HCT116 (cell line): Measurements from ENCODE around the gene ITIH1. TPM values are rescaled to one million over a fixed set of nuclear protein-coding genes. Genes with fewer than 3 reads are reported as not detected.
A peak's percentile ranks its signal among the peaks of the same experiment; 100 is the strongest.

Source experiments
- ATAC-seq: fragments of 200-7000 bp; cut with Tn5 transposase; 2 replicates; pipeline ENCODE4 v1.9.1; 2020; ENCODE audit warnings: mild to moderate bottlenecking, moderate library complexity
- BruUV-seq: library from RNA; stranded (reverse); fragments of 400-500 nt; replicated peaks from 2 replicates; lab custom pipeline; 2021; lab: Mats Ljungman, UMichigan
- CTCF ChIA-PET: fragments of 300-600 bp; sonication (Branson Sonifier 250); formaldehyde crosslinking; loops from one replicate; lab custom pipeline; 2021; ENCODE audit warnings: antibody characterized with exemption; lab: Charles Lee
- POLR2A ChIA-PET: fragments of 300-600, 350-600 bp; sonication (Branson Sonifier 250); formaldehyde crosslinking; loops from one replicate; lab custom pipeline; 2021; ENCODE audit warnings: antibody characterized with exemption; lab: Charles Lee
- RAD21 ChIA-PET, 2 experiments: fragments of 300-600 bp; sonication (Branson Sonifier 250); formaldehyde crosslinking; loops; one replicate each; lab custom pipeline; 2023; ENCODE audit warnings: low total read pairs in 2 of 2; ENCODE audit not compliant: uncharacterized antibody in 2 of 2, unreplicated experiment in 2 of 2, low non-redundant PET in 1 of 2; lab: Charles Lee
- DNase-seq: peaks from one replicate; pipeline ENCODE4 v3.0.0-alpha.2; 2010; ENCODE audit warnings: low read depth, low spot score
- H2AFZ ChIP-seq: fragments of 200-600 bp; shearing (Covaris generic), sonication (generic); 2 replicates; pipeline ENCODE4 v1.6.1; 2017; ENCODE audit warnings: low read depth, mixed run types, mixed read lengths, antibody characterized with exemption, low read length; ENCODE audit not compliant: poor library complexity, severe bottlenecking
- H3K27ac ChIP-seq: 2 replicates; pipeline ENCODE4 v1.5.1; 2012; ENCODE audit warnings: low read depth, low read length
- H3K27me3 ChIP-seq: fragments of 200-600 bp; sonication (generic); 2 replicates; pipeline ENCODE4 v1.6.1; 2016; ENCODE audit warnings: mixed run types, low read length, mixed read lengths; ENCODE audit not compliant: insufficient read depth
- H3K36me3 ChIP-seq, 2 experiments: fragments of 200-500 bp in 1 of 2; fragments of 200-600 bp in 1 of 2; sonication (Bioruptor generic) in 1 of 2; sonication (generic) in 1 of 2; 2 replicates each; pipeline versions ENCODE4 v1.5.1 to v1.6.1; 2014 to 2016; ENCODE audit warnings: low read length in 2 of 2, inconsistent platforms in 1 of 2, mixed read lengths in 1 of 2, mixed run types in 1 of 2; ENCODE audit not compliant: insufficient read depth in 2 of 2, control insufficient read depth in 1 of 2
- H3K4me1 ChIP-seq, 2 experiments: fragments of 200-600 bp in 1 of 2; sonication (generic) in 1 of 2; 2 replicates each; pipeline versions ENCODE4 v1.5.1 to v1.6.1; 2012 to 2017; ENCODE audit warnings: low read length in 2 of 2, inconsistent platforms in 1 of 2, mild to moderate bottlenecking in 1 of 2, mixed read lengths in 1 of 2, mixed run types in 1 of 2, moderate library complexity in 1 of 2; ENCODE audit not compliant: insufficient read depth in 2 of 2, control insufficient read depth in 1 of 2
- H3K4me2 ChIP-seq: fragments of 200-600 bp; sonication (generic); 2 replicates; pipeline ENCODE4 v1.6.1; 2017; ENCODE audit warnings: mixed run types, low read length, mixed read lengths
- H3K4me3 ChIP-seq, 2 experiments: fragments of 200-600 bp in 1 of 2; sonication (generic) in 1 of 2; replicated peaks in 1 of 2; 2 replicates each; pipeline ENCODE4 v1.5.1; 2011 to 2016; ENCODE audit warnings: low read length in 2 of 2, control low read depth in 1 of 2, low read depth in 1 of 2, mild to moderate bottlenecking in 1 of 2, mixed read lengths in 1 of 2, mixed run types in 1 of 2
- H3K79me2 ChIP-seq: fragments of 200-600 bp; sonication (generic); 2 replicates; pipeline ENCODE4 v1.6.1; 2017; ENCODE audit warnings: mild to moderate bottlenecking, mixed run types, low read length, moderate library complexity, mixed read lengths; ENCODE audit not compliant: insufficient read depth
- H3K9ac ChIP-seq: fragments of 200-600 bp; sonication (generic); 2 replicates; pipeline ENCODE4 v1.6.1; 2016; ENCODE audit warnings: low read length, mixed read lengths
- H3K9me2 ChIP-seq: fragments of 200-600 bp; sonication (generic), shearing (Covaris generic); 2 replicates; pipeline ENCODE4 v1.6.1; 2017; ENCODE audit warnings: mixed run types, mild to moderate bottlenecking, moderate library complexity; ENCODE audit not compliant: insufficient read depth
- H3K9me3 ChIP-seq, 2 experiments: fragments of 200-500 bp in 1 of 2; fragments of 200-600 bp in 1 of 2; sonication (Bioruptor generic) in 1 of 2; sonication (generic) in 1 of 2; 2 replicates each; pipeline ENCODE4 v1.6.1; 2014 to 2017; ENCODE audit warnings: low read length in 2 of 2, mixed read lengths in 2 of 2, inconsistent platforms in 1 of 2, low read depth in 1 of 2, mild to moderate bottlenecking in 1 of 2, mixed run types in 1 of 2, moderate library complexity in 1 of 2; ENCODE audit not compliant: control insufficient read depth in 1 of 2, insufficient read depth in 1 of 2
- H4K20me1 ChIP-seq: fragments of 200-600 bp; sonication (generic), shearing (Covaris generic); 2 replicates; pipeline ENCODE4 v1.6.1; 2017; ENCODE audit warnings: mixed run types, mild to moderate bottlenecking, moderate library complexity; ENCODE audit not compliant: insufficient read depth
- ATF3 ChIP-seq: IDR thresholded peaks from 2 replicates; pipeline ENCODE4 v1.6.1; 2012
- CTCF ChIP-seq, 3 experiments: fragments of 200-600 bp in 1 of 3; sonication (generic) in 1 of 3; IDR thresholded peaks in 2 of 3; conservative IDR thresholded peaks in 1 of 3; 2 replicates each; pipeline ENCODE4 v1.5.1; 2012 to 2017; ENCODE audit warnings: low read depth in 2 of 3, low read length in 2 of 3, antibody characterized with exemption in 1 of 3, borderline replicate concordance in 1 of 3, control low read depth in 1 of 3, mild to moderate bottlenecking in 1 of 3, mixed read lengths in 1 of 3, mixed run types in 1 of 3, moderate library complexity in 1 of 3; ENCODE audit not compliant: insufficient read depth in 1 of 3
- EZH2phosphoT487 ChIP-seq: fragments of 200-600 bp; IDR thresholded peaks from 2 replicates; pipeline ENCODE4 v1.6.1; 2018; ENCODE audit warnings: antibody characterized with exemption, borderline replicate concordance
- JUND ChIP-seq: IDR thresholded peaks from 2 replicates; pipeline ENCODE4 v1.6.1; 2012
- MAX ChIP-seq: IDR thresholded peaks from 2 replicates; pipeline ENCODE4 v1.6.1; 2012
- POLR2A ChIP-seq: IDR thresholded peaks from 2 replicates; pipeline ENCODE4 v1.7.0; 2011; ENCODE audit warnings: borderline replicate concordance; ENCODE audit not compliant: insufficient read depth, insufficient read length; ENCODE audit errors: extremely low read depth
- RAD21 ChIP-seq: IDR thresholded peaks from 2 replicates; pipeline ENCODE4 v1.6.1; 2012; ENCODE audit warnings: low read depth, mild to moderate bottlenecking
- TCF7L2 ChIP-seq: IDR thresholded peaks from 2 replicates; pipeline ENCODE4 v1.7.0; 2011; ENCODE audit warnings: borderline replicate concordance, inconsistent platforms; ENCODE audit not compliant: insufficient read depth, insufficient read length; ENCODE audit errors: extremely low read depth
- ZBTB33 ChIP-seq: IDR thresholded peaks from 2 replicates; pipeline ENCODE4 v1.6.1; 2011; ENCODE audit warnings: mild to moderate bottlenecking, low read length, moderate library complexity; ENCODE audit not compliant: insufficient replicate concordance; ENCODE audit errors: extremely low read depth
- ZNF274 ChIP-seq: fragments of 200-500 bp; sonication (Bioruptor generic); IDR thresholded peaks from 2 replicates; pipeline ENCODE4 v1.6.1; 2014; ENCODE audit warnings: mild to moderate bottlenecking, low read depth, low read length, inconsistent platforms
- intact Hi-C: fragments of 100-400 bp; cut with micrococcal nuclease; formaldehyde crosslinking; loops from 2 replicates; pipeline ENCODE4 v1.10.0; 2022
- total RNA-seq: library from RNA; stranded (reverse); gene quantifications from one replicate; pipeline ENCODE4 v1.2.1, GENCODE V29; 2021; ENCODE audit not compliant: unreplicated experiment

ITIH1 gene
- total RNA-seq, 1 experiment from 2014 or later = 0.37 TPM

GRCh38 chr3:52798978-52799476 lies 21.6 kb downstream of the ITIH1 start:
- no peaks in the 10 kb centered on the region for H4K20me1 ChIP-seq
- peaks cover 0 to 7% of the 10 kb centered on the region in 2 experiments; a peak in 1 of 4 replicates for H3K4me1 ChIP-seq
- intact Hi-C loops = no loop called here
- no peaks in the 10 kb centered on the region for H3K9me3 ChIP-seq
- TF ChIP-seq ZBTB33 (no peak), CTCF (IDR thresholded peaks at IDR 0.05 in 2 of 3, conservative IDR thresholded peaks at IDR 0.05 in 1 of 3; ENCODE audit: borderline replicate concordance in 1 of 3, insufficient read depth in 1 of 3, low read depth in 2 of 3, low read length in 2 of 3) (peak in 2 of 3 experiments; percentile 81 to 86; a peak in 5 of 6 replicates)
- no TSS peak for BruUV-seq
- POLR2A ChIA-PET = interaction anchor here (1.2 kb wide), 1 partner anchor 11 kb away, joined by 3 read pairs; no protein-coding TSS in a partner anchor
- ATAC-seq (peak; percentile 95), DNase-seq (peak; percentile 31)
- RAD21 ChIA-PET = no interaction called here
- no peak overlapping the region for H3K27ac ChIP-seq
- H3K27me3 ChIP-seq = no peaks in the 10 kb centered on the region
- H3K9me2 ChIP-seq = no peaks in the 10 kb centered on the region
- no peaks in the 10 kb centered on the region for H3K79me2 ChIP-seq
- CTCF ChIA-PET = interaction anchor here (0.6 to 1.3 kb wide), 6 partner anchors 9 to 33 kb away, joined by 3 to 5 read pairs (median 4); no protein-coding TSS in a partner anchor
- H3K36me3 ChIP-seq = no peaks in the 10 kb centered on the region
- H3K9ac ChIP-seq = no peak overlapping the region
- no peak overlapping the region for H3K4me2 ChIP-seq
- H3K4me3 ChIP-seq = no peak overlapping the region
- peak overlapping the region; percentile 22 for H2AFZ ChIP-seq

GRCh38 chr3:52800079-52800478 lies 22.7 kb downstream of the ITIH1 start:
- ChIA-PET CTCF (interaction anchor here (1.2 kb wide), 1 partner anchor 12 kb away, joined by 3 read pairs; no protein-coding TSS in a partner anchor), RAD21 (no interaction called here), POLR2A (no interaction called here)
- H3K79me2 ChIP-seq = no peaks in the 10 kb centered on the region
- H3K36me3 ChIP-seq = no peaks in the 10 kb centered on the region
- no peak overlapping the region for H3K4me2 ChIP-seq
- H3K4me1 ChIP-seq = peaks cover 0 to 7% of the 10 kb centered on the region in 2 experiments; a peak in 1 of 4 replicates
- no peaks in the 10 kb centered on the region for H3K9me2 ChIP-seq
- intact Hi-C loops = no loop called here
- no peaks in the 10 kb centered on the region for H3K9me3 ChIP-seq
- BruUV-seq = no TSS peak
- DNase-seq = no peak
- no peak overlapping the region for H2AFZ ChIP-seq
- no peak for ATAC-seq
- H4K20me1 ChIP-seq = no peaks in the 10 kb centered on the region
- no peaks in the 10 kb centered on the region for H3K27me3 ChIP-seq
- no peak overlapping the region for H3K4me3 ChIP-seq
- H3K27ac ChIP-seq = no peak overlapping the region
- no peak overlapping the region for H3K9ac ChIP-seq
- TF ChIP-seq JUND (no peak), ZBTB33 (no peak), ZNF274 (no peak), POLR2A (no peak), EZH2phosphoT487 (no peak), RAD21 (no peak), ATF3 (no peak), TCF7L2 (no peak), MAX (no peak)
